Ishikawa (cell line): ENCODE results near the gene KCNK1.

Experiments
- CEBPB ChIP-seq: IDR thresholded peaks from 2 replicates; pipeline ENCODE4 v1.6.1; 2012
- CREB1 ChIP-seq: IDR thresholded peaks from 2 replicates; pipeline ENCODE4 v1.6.1; 2012; ENCODE audit warnings: low read depth
- EGR1 ChIP-seq: IDR thresholded peaks from 2 replicates; pipeline ENCODE4 v1.6.1; 2012
- EP300 ChIP-seq: IDR thresholded peaks from 2 replicates; pipeline ENCODE4 v1.6.1; 2012; ENCODE audit warnings: borderline replicate concordance
- FOXM1 ChIP-seq: IDR thresholded peaks from 2 replicates; pipeline ENCODE4 v1.6.1; 2012; ENCODE audit warnings: low read depth, borderline replicate concordance
- MAX ChIP-seq: IDR thresholded peaks from 2 replicates; pipeline ENCODE4 v1.6.1; 2012
- NFIC ChIP-seq: IDR thresholded peaks from 2 replicates; pipeline ENCODE4 v1.6.1; 2012
- RAD21 ChIP-seq: IDR thresholded peaks from 2 replicates; pipeline ENCODE4 v1.6.1; 2012; ENCODE audit warnings: low read depth
- TAF1 ChIP-seq: IDR thresholded peaks from 2 replicates; pipeline ENCODE4 v1.6.1; 2012; ENCODE audit warnings: low read depth, mild to moderate bottlenecking
- TCF12 ChIP-seq: IDR thresholded peaks from 2 replicates; pipeline ENCODE4 v1.6.1; 2012; ENCODE audit warnings: low read depth
- TEAD4 ChIP-seq: IDR thresholded peaks from 2 replicates; pipeline ENCODE4 v1.6.1; 2012
- YY1 ChIP-seq: IDR thresholded peaks from 2 replicates; pipeline ENCODE4 v1.6.1; 2012; ENCODE audit warnings: low read depth
- ZBTB7A ChIP-seq: IDR thresholded peaks from 2 replicates; pipeline ENCODE4 v1.6.1; 2012; ENCODE audit warnings: low read depth
- TF ChIP-seq, protein P1 (sequence below): IDR thresholded peaks from 2 replicates; pipeline ENCODE4 v1.6.1; 2012; ENCODE audit warnings: low read depth, mild to moderate bottlenecking
- TF ChIP-seq, protein P2 (sequence below): IDR thresholded peaks from 2 replicates; pipeline ENCODE4 v1.6.1; 2012

Gene KCNK1

DNA sequence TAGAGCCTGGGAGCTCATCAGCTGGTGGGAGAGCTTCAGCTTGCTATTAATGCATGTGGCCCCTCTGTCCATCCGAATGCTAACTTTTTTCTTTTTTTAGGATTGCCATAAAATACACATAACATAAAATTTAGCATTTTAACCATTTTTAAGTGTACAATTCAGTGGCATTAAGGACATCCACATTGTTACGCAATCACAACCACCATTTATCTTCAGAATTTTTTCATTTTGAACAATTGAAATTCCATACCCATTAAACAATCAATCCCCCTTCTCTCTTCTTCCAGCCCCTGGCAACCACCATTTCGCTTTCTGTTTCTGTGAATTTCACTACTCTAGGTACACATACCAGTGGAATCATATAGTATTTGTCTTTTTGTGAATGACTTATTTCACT lies 4.9 kb upstream of the KCNK1 start:
- TF ChIP-seq CEBPB = peak; percentile 65
- TF ChIP-seq, protein P1, sequence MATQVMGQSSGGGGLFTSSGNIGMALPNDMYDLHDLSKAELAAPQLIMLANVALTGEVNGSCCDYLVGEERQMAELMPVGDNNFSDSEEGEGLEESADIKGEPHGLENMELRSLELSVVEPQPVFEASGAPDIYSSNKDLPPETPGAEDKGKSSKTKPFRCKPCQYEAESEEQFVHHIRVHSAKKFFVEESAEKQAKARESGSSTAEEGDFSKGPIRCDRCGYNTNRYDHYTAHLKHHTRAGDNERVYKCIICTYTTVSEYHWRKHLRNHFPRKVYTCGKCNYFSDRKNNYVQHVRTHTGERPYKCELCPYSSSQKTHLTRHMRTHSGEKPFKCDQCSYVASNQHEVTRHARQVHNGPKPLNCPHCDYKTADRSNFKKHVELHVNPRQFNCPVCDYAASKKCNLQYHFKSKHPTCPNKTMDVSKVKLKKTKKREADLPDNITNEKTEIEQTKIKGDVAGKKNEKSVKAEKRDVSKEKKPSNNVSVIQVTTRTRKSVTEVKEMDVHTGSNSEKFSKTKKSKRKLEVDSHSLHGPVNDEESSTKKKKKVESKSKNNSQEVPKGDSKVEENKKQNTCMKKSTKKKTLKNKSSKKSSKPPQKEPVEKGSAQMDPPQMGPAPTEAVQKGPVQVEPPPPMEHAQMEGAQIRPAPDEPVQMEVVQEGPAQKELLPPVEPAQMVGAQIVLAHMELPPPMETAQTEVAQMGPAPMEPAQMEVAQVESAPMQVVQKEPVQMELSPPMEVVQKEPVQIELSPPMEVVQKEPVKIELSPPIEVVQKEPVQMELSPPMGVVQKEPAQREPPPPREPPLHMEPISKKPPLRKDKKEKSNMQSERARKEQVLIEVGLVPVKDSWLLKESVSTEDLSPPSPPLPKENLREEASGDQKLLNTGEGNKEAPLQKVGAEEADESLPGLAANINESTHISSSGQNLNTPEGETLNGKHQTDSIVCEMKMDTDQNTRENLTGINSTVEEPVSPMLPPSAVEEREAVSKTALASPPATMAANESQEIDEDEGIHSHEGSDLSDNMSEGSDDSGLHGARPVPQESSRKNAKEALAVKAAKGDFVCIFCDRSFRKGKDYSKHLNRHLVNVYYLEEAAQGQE = no peak

GRCh38 chr1:233609926-233610325 lies 4.0 kb upstream of the KCNK1 start:
- TF ChIP-seq CEBPB = no peak
- no peak for TF ChIP-seq EP300
- no peak for TF ChIP-seq EGR1
- TF ChIP-seq MAX = no peak
- TF ChIP-seq TEAD4 = no peak

GRCh38 chr1:233610628-233611027 lies 3.3 kb upstream of the KCNK1 start:
- TF ChIP-seq ZBTB7A (no peak), TAF1 (no peak), EGR1 (no peak), MAX (no peak), NFIC (no peak), YY1 (no peak), RAD21 (no peak)
- TF ChIP-seq, protein P1 = no peak
- TF ChIP-seq, protein P2, sequence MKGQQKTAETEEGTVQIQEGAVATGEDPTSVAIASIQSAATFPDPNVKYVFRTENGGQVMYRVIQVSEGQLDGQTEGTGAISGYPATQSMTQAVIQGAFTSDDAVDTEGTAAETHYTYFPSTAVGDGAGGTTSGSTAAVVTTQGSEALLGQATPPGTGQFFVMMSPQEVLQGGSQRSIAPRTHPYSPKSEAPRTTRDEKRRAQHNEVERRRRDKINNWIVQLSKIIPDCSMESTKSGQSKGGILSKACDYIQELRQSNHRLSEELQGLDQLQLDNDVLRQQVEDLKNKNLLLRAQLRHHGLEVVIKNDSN = no peak

DNA sequence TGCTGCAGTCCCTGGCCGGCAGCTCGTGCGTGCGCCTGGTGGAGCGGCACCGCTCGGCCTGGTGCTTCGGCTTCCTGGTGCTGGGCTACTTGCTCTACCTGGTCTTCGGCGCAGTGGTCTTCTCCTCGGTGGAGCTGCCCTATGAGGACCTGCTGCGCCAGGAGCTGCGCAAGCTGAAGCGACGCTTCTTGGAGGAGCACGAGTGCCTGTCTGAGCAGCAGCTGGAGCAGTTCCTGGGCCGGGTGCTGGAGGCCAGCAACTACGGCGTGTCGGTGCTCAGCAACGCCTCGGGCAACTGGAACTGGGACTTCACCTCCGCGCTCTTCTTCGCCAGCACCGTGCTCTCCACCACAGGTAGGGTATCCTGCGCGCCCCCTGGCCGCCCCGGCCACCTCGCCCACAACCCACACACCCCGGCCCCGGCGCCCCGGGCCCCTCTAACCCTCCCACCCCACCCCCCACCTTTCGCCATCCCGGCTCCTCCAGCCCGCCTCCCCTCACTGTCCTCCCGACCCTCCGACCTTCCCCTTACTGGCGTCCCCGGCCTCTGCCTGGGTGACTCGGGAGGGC lies 352 bp downstream of the KCNK1 start:
- TF ChIP-seq NFIC (no peak), CEBPB (no peak), CREB1 (no peak), EP300 (no peak), TAF1 (no peak), FOXM1 (no peak), YY1 (no peak), ZBTB7A (peak; percentile 15; the same call in 1 of the 2 replicates), EGR1 (no peak), MAX (peak; percentile 48), TCF12 (no peak), RAD21 (no peak), TEAD4 (no peak)
- TF ChIP-seq, protein P1 = no peak; the same call in 1 of the 2 replicates
- TF ChIP-seq, protein P2 = no peak

- TF ChIP-seq, protein P1 = no peak
- no peak for TF ChIP-seq FOXM1
- no peak for TF ChIP-seq RAD21
- no peak for TF ChIP-seq TAF1
- TF ChIP-seq CEBPB = no peak
- no peak for TF ChIP-seq ZBTB7A
- TF ChIP-seq YY1 = no peak
- no peak for TF ChIP-seq MAX
- no peak for TF ChIP-seq EGR1
- TF ChIP-seq, protein P2 = no peak
- TF ChIP-seq CREB1 = no peak
- TF ChIP-seq TEAD4 = no peak
Observed at GRCh38 chr1:233614743-233615521, 1.0 kb downstream of the KCNK1 start.
